Left forelimb (tissue), 1 donor: ENCODE data around the gene VPS16.
"Not testable (repeated sequence)": the region's sequence is repeated elsewhere in the genome, so short reads cannot be mapped to it uniquely, and the experiment has no call there.

Experiments used
- DNase-seq: peaks from one replicate; pipeline ENCODE4 v3.0.0-alpha.2; 2018; ENCODE audit warnings: low spot score

VPS16 gene

GRCh38 chr20:2871661-2872458, 31.3 kb downstream of the VPS16 start:
- DNase-seq, result no peak

GRCh38 chr20:2872459-2873009, 32.0 kb downstream of the VPS16 start:
- no peak for DNase-seq

GRCh38 chr20:2873010-2873746, 32.6 kb downstream of the VPS16 start, which contains the start of gene PTPRA:
PTPRA (plus strand) TSS chr20:2873481; CDS start chr20:2964278, 90,797 bp downstream.
- peak; percentile 96 for DNase-seq

- DNase-seq, result peak; percentile 87
Observed at GRCh38 chr20:2873747-2874041, 33.1 kb downstream of the VPS16 start.

- no peak for DNase-seq
Observed at GRCh38 chr20:2874456-2874855, 33.9 kb downstream of the VPS16 start.

- no peak for DNase-seq
Observed at GRCh38 chr20:2875690-2876203, 35.2 kb downstream of the VPS16 start.

GRCh38 chr20:2878515-2878914, 38.0 kb downstream of the VPS16 start:
- DNase-seq, result no peak

GRCh38 chr20:2879146-2879545, 38.6 kb downstream of the VPS16 start:
- DNase-seq, result no peak

GRCh38 chr20:2880650-2881049, 40.1 kb downstream of the VPS16 start:
- no peak for DNase-seq

GRCh38 chr20:2883726-2884637, 43.4 kb downstream of the VPS16 start:
- no peak for DNase-seq

GRCh38 chr20:2887715-2888114, 47.2 kb downstream of the VPS16 start:
- DNase-seq, result no peak

- DNase-seq, result no peak
Observed at GRCh38 chr20:2888224-2888955, 47.8 kb downstream of the VPS16 start.

- DNase-seq, result no peak
Observed at GRCh38 chr20:2889209-2889608, 48.7 kb downstream of the VPS16 start.

- no peak for DNase-seq
Observed at GRCh38 chr20:2889797-2890196, 49.3 kb downstream of the VPS16 start.

GRCh38 chr20:2890742-2891141, 50.2 kb downstream of the VPS16 start:
- no peak for DNase-seq

GRCh38 chr20:2891343-2891742, 50.8 kb downstream of the VPS16 start:
- DNase-seq, result no peak

GRCh38 chr20:2892376-2892775, 51.8 kb downstream of the VPS16 start:
- DNase-seq, result no peak

- no peak for DNase-seq
Observed at GRCh38 chr20:2894221-2894620, 53.7 kb downstream of the VPS16 start.

- DNase-seq, result not testable (repeated sequence)
Observed at GRCh38 chr20:2895154-2895553, 54.6 kb downstream of the VPS16 start.

- no peak for DNase-seq
Observed at GRCh38 chr20:2899243-2899642, 58.7 kb downstream of the VPS16 start.
